Activated CD4-positive, alpha-beta T cell treated with anti-CD3 and anti-CD28 coated beads for 48 hours (primary cell): ENCODE results near the gene CTAGE15.
A peak's percentile ranks its signal among the peaks of the same experiment; 100 is the strongest.
"Not testable (repeated sequence)": the region's sequence is repeated elsewhere in the genome, so short reads cannot be mapped to it uniquely, and the experiment has no call there.

ENCODE experiments used
- DNase-seq: peaks from one replicate; pipeline ENCODE4 v3.0.0-alpha.2; 2020

CTAGE15 gene

GRCh38 chr7:143571501-143571900 is at the start of gene CTAGE15:
TSS of gene CTAGE15 (plus strand) at chr7:143571801. CDS start at chr7:143571818, 17 bp downstream.
- DNase-seq, result not testable (repeated sequence)

DNA sequence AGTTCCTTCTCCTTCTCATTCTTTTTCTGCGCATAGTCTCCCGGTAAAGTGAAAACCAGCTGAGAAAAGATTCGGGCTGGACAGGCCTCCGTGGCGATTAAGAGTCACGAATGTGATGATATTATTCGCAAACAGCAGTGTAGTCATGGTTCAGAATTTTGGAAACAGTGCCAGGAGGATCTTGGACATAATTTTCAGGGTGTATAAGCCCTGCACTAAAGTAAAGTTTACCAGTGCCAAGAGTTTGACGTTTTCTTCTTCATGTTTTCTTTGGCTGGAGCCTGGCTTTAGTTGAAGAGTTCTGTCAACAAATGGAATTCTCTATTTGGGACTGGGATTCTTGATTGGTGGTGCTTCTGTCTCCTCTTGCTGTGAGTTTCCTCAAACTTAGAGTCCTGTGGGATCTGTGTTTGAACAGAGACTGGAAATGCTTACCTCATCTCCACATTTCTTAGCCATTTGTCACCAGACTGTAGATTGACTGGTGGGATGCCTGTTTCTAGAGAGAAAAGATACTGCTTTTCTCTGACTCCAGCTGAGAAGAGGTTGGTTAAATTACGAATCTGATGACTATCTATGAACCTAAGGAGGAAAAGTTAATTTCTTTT is 49.2 kb upstream of the CTAGE15 start:
- not testable (repeated sequence) for DNase-seq

- DNase-seq, result not testable (repeated sequence)
These were observed 40.3 kb upstream of the CTAGE15 start for GRCh38 chr7:143531169-143531926.

DNA sequence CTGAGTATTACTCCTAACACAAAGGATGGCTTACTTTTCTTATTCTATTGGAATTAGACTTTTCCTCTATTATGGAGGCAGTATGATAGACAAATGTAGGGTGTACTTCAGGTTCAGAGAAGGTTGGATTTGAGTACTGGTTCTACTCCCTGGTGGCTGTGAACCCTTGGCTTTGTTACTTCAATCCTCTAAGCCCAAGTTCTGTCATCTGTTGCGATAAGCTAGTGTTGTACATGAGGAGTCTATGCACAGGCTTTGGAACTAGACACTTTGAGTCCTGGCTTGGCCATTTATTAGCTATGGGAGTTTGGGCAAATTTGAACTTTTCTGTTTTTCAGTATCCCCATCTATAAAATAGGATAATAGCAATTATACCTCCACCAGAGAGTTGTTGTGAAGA is 39.7 kb upstream of the CTAGE15 start:
- DNase-seq, result not testable (repeated sequence)

GRCh38 chr7:143533213-143533839 is 38.3 kb upstream of the CTAGE15 start:
- not testable (repeated sequence) for DNase-seq

DNA sequence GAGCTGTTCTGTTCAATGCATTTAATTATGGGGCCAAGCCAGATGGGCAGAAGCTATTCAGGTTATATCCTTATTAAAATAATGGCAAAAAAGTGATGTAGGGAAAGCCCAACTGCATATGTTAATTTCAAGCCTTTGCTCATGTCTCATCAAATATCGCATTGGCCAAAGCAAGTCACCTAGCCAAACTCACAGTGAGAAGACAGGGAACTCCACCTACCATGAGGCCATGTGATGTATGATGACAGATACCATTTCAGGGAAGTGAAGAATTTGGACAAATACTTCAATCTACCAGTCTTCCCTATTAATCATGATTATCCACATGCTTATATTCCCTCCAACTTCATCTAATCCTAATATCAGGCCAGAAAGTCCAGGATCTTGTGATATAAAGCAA is 35.2 kb upstream of the CTAGE15 start:
- DNase-seq, result not testable (repeated sequence)

DNA sequence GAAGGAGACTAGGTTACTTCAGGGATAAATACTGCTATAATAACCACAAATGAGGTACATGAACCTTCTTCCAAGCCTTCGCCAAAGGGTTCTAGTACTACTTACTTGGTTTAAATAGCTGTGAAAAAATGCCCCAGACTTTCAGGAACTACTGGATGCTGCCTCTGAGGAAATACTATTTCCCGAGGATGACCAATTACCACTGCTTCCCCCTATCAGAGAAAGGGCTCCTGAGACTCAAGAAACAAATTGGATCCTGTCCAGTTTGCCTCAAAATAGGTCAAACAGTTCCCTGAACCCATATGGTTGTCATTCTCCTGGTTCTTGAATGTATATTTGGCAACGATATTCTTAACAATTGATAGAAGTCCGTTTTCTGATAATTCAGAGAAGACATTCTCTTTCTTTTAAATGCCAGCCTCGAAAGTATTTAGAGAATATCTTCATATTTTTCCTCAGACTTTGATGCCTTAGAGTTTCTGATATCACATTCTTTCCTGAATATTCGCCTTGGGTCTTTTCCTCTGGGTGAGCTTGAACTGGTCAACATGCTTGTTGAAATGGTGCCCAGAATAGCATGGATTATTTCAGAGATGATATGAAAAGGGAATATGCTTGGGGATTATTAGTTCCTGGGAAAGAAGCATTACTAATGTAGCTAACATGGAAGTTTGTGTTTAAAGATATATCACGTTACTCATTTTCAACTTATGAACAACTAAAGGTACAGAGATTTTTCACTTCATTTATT is 28.1 kb upstream of the CTAGE15 start:
- DNase-seq, result not testable (repeated sequence)

DNA sequence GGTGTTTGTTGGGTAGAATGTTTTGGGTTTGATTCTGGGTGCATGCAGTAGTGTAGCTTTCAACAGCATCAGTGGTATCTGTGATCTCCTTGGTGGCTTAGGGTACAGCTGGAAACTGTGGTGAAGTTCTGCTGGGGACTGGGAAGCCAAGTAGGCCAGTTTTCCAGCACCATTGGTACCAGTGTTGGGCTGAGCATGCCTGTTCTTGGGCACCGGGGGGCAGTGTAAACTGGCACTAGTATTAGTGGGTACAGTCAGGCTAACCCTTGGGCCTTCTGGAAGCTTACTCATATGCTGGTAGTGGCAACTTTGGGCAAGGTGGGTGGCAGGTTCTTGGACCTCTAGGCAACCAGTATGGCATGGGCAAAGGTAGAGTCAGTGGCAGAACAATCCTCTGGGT is 15.6 kb upstream of the CTAGE15 start:
- not testable (repeated sequence) for DNase-seq

DNA sequence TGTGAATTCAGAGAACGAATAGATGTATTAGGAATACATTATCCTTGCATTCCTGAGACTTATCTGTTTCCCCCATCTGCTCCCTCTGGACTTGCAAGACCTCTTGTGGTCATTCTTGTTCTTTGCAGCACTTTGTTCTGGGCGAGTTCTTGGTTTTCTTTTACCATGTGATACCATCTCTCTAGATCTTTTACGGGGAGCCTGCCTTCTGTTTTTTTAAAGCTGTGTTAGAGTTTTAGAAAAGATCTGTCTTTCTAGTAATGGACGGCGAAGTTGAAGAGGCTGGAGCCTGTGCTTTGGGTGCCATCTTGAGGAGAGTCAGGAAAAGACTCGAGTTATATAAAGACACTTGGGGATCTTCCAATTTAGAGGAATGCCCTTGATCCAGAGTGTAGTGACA is 8.3 kb upstream of the CTAGE15 start:
- not testable (repeated sequence) for DNase-seq

- DNase-seq, result not testable (repeated sequence)
These were observed 5.6 kb upstream of the CTAGE15 start for GRCh38 chr7:143566001-143566400.

DNA sequence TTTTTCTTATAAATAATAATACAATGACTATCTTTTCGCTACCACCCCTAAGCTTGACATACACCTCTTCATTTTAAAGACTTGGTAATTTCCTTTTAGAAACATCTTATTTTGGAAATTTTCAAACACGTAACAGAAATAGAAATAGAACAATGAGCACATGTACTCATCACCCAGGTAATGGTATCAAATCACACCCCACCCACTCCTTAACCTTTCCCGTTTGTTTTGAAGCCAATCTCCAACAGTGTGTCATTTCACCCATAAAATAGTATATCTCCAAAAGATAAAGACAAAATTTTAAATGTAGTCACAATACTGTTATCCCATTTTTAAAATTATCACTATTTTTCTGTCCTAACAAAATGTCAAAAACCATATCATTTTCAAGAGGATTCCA is 16.6 kb downstream of the CTAGE15 start:
- not testable (repeated sequence) for DNase-seq

GRCh38 chr7:143589897-143590296 is 18.3 kb downstream of the CTAGE15 start:
- not testable (repeated sequence) for DNase-seq

DNA sequence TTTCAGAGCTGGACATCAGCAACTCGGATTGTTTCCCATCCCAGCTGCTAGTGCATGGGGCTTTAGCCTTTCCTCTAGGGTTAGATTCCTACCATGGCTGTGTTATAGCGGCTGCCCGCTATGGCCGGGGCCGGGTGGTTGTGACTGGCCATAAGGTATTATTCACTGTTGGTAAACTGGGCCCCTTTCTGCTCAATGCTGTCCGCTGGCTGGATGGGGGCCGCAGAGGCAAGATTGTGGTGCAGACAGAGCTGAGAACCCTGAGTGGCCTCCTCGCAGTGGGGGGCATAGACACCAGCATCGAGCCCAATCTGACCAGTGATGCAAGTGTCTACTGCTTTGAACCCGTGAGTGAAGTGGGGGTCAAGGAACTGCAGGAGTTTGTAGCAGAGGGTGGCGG is 26.5 kb downstream of the CTAGE15 start:
- not testable (repeated sequence) for DNase-seq

- not testable (repeated sequence) for DNase-seq
These were observed 31.9 kb downstream of the CTAGE15 start for GRCh38 chr7:143603549-143603948.

DNA sequence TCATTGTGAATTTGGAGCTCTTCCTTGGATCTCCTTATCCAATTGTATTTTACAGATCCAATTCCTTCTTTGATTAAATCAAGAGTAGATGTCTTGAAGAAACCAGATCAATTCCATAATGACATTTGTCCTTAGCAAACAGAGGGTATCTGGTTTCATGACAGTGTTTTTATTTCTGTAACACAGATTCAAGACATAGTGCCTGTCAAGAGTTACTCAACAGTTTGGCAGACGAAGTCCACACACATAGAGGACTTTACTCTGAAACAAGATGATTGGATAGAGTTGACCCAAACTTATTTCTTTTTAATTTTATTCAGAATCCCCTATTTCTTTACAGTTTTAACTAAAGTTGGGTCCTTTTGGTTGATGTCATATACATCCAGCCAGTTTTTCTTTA is 34.5 kb downstream of the CTAGE15 start:
- not testable (repeated sequence) for DNase-seq

GRCh38 chr7:143615545-143615944 is 43.9 kb downstream of the CTAGE15 start:
- not testable (repeated sequence) for DNase-seq

- DNase-seq, result not testable (repeated sequence)
These were observed 45.6 kb downstream of the CTAGE15 start for GRCh38 chr7:143617204-143617603.

DNA sequence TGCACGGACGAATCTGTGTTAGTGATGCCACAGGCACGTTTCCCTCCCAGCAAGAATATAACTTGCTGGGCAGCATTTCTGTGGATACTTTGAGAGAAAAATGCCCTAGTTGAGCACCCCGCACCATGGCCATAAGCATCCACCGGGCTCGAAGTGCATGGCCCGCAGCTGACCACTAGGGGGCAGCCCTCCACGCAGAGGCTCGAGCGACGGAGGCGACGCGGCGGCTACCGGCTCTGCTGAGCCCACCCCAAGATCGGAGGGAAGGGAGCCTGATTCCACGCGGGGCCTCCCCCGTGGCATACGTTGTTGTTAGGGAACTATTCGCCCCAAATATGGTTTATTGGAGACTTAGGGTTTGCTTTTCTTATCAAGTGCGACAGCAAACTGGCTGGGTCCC is 48.5 kb downstream of the CTAGE15 start:
- not testable (repeated sequence) for DNase-seq

- peak; percentile 79 for DNase-seq
These were observed 49.0 kb downstream of the CTAGE15 start, which contains the start of gene TCAF2 for GRCh38 chr7:143620646-143621045. TSS of gene TCAF2 (plus strand) at chr7:143620974.

GRCh38 chr7:143621175-143621574 is 49.6 kb downstream of the CTAGE15 start:
- DNase-seq, result not testable (repeated sequence)

GRCh38 chr7:143622130-143622529 is 50.5 kb downstream of the CTAGE15 start:
- not testable (repeated sequence) for DNase-seq
